Breast epithelium (tissue), 4 donors: ENCODE data around the gene CMKLR1. TPM values are rescaled to one million over a fixed set of nuclear protein-coding genes. Genes with fewer than 3 reads are reported as not detected.

ENCODE experiments used
- DNase-seq, 2 donors: peaks; one replicate each; pipeline ENCODE4 v3.0.0-alpha.2; 2019; ENCODE audit warnings: low spot score in 2 of 2
- H3K27ac ChIP-seq, 2 donors: fragments of 200-600 bp; sonication (generic) in 1 of 2; one replicate each; pipeline ENCODE4 v1.5.1; 2016 to 2019; ENCODE audit warnings: mild to moderate bottlenecking in 1 of 2
- H3K27me3 ChIP-seq, 2 donors: fragments of 200-600 bp; sonication (generic) in 1 of 2; one replicate each; pipeline versions ENCODE4 v1.5.1 to v1.6.0; 2017 to 2019; ENCODE audit warnings: control low read depth in 1 of 2, mild to moderate bottlenecking in 1 of 2
- H3K36me3 ChIP-seq: fragments of 200-600 bp; one replicate; pipeline ENCODE4 v1.5.1; 2019
- H3K4me1 ChIP-seq, 2 donors: fragments of 200-600 bp; sonication (generic); one replicate each; pipeline ENCODE4 v1.5.1; 2016 to 2019; ENCODE audit warnings: control low read depth in 1 of 2
- H3K4me3 ChIP-seq, 3 donors: fragments of 200-600 bp; sonication (generic); 1 replicate in 2 of 3; 2 replicates in 1 of 3; pipeline ENCODE4 v1.5.1; 2016 to 2019; ENCODE audit warnings: mild to moderate bottlenecking in 3 of 3, moderate library complexity in 2 of 3
- H3K9me3 ChIP-seq, 2 donors: fragments of 200-600 bp; sonication (generic) in 1 of 2; one replicate each; pipeline ENCODE4 v1.5.1; 2016 to 2019; ENCODE audit warnings: control low read depth in 1 of 2
- POLR2A ChIP-seq: fragments of 450-650 bp; IDR thresholded peaks from one replicate; pipeline ENCODE4 v1.6.1; 2016; ENCODE audit warnings: antibody characterized with exemption, mild to moderate bottlenecking, moderate library complexity
- POLR2AphosphoS5 ChIP-seq, 3 donors: sonication (generic); formaldehyde crosslinking; IDR thresholded peaks; one replicate each; pipeline ENCODE4 v1.6.1; 2017; ENCODE audit warnings: antibody characterized with exemption in 3 of 3
- intact Hi-C: fragments of 100-400 bp; cut with DNase I; formaldehyde crosslinking; loops from one replicate; pipeline ENCODE4 v1.15.1; 2023; ENCODE audit warnings: low total_unique reads
- total RNA-seq, 3 donors: library from RNA; depleted of rRNA; stranded (reverse); fragments of >200 nt; gene quantifications; one replicate each; pipeline ENCODE4 v1.1.0, GENCODE V29; 2016
- TF ChIP-seq, protein P1 (sequence below), 3 donors: fragments of 450-650 bp; IDR thresholded peaks; one replicate each; pipeline ENCODE4 v1.5.1; 2016 to 2017; ENCODE audit warnings: antibody characterized with exemption in 3 of 3, mild to moderate bottlenecking in 3 of 3, moderate library complexity in 3 of 3

CMKLR1 gene
- total RNA-seq, 3 donors from 2014 or later = 4.9 to 30.2 (median 9.1) TPM

DNA sequence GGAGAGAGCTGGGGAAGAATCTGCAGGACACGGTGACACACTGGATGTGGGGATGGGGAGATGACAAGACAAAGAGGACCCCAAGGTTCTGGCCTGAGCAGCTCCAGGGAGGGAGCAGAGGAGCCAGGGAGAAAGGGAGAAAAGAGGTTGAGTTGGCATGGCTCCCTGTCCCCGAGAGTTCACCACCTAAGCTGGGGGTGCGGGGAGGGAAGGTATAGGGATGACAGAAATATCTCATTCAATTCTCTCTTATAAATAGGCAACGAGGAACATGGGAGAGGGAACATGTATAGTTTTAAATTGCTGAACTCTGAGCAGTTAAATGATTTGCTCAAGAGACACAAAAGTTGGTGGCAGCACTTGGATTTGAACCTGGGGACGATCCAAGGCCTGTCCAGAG, 85.1 kb downstream of the CMKLR1 start:
- no peak overlapping the region for H3K27ac ChIP-seq
- H3K36me3 ChIP-seq = no peaks in the 10 kb centered on the region
- no peaks in the 10 kb centered on the region for H3K4me1 ChIP-seq
- H3K27me3 ChIP-seq = peaks cover 0 to 10% of the 10 kb centered on the region in 2 donors
- peaks cover 1 to 2% of the 10 kb centered on the region in 2 donors for H3K9me3 ChIP-seq
- DNase-seq = no peak
- intact Hi-C loops = no loop called here
- TF ChIP-seq POLR2AphosphoS5 (IDR thresholded peaks at IDR 0.05) (no peak), POLR2A (no peak)
- TF ChIP-seq, protein P1, sequence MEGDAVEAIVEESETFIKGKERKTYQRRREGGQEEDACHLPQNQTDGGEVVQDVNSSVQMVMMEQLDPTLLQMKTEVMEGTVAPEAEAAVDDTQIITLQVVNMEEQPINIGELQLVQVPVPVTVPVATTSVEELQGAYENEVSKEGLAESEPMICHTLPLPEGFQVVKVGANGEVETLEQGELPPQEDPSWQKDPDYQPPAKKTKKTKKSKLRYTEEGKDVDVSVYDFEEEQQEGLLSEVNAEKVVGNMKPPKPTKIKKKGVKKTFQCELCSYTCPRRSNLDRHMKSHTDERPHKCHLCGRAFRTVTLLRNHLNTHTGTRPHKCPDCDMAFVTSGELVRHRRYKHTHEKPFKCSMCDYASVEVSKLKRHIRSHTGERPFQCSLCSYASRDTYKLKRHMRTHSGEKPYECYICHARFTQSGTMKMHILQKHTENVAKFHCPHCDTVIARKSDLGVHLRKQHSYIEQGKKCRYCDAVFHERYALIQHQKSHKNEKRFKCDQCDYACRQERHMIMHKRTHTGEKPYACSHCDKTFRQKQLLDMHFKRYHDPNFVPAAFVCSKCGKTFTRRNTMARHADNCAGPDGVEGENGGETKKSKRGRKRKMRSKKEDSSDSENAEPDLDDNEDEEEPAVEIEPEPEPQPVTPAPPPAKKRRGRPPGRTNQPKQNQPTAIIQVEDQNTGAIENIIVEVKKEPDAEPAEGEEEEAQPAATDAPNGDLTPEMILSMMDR (IDR thresholded peaks at IDR 0.05) = no peak
- no peak overlapping the region for H3K4me3 ChIP-seq

DNA sequence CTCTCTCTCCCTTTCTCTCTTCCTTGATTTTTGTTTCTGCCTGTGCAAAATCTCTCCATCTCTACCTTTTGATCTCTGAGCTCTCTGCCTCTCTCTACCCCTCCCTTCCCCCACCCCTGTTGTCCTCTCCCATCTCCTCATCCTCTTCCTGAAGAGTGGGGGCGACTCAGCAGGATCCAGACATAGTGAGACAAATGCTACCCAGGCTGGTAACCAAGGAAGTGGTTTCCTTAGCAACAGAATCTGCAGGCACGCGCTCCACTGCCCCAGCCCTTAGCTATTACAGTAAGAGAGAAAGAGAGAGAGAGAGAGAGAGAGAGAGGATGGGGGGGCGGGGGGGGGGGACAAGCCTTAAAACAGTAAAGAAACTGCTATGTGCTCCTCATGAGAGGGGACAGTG, 85.6 kb downstream of the CMKLR1 start:
- Histone ChIP-seq H3K36me3 (no peaks in the 10 kb centered on the region), H3K9me3 (no peaks in the 10 kb centered on the region), H3K27me3 (peaks cover 0 to 10% of the 10 kb centered on the region in 2 donors), H3K4me3 (no peak overlapping the region), H3K27ac (no peak overlapping the region), H3K4me1 (no peaks in the 10 kb centered on the region)
- intact Hi-C loops = no loop called here
- TF ChIP-seq POLR2A (no peak), POLR2AphosphoS5 (IDR thresholded peaks at IDR 0.05) (no peak)
- TF ChIP-seq, protein P1 (IDR thresholded peaks at IDR 0.05) = no peak
- DNase-seq = no peak

DNA sequence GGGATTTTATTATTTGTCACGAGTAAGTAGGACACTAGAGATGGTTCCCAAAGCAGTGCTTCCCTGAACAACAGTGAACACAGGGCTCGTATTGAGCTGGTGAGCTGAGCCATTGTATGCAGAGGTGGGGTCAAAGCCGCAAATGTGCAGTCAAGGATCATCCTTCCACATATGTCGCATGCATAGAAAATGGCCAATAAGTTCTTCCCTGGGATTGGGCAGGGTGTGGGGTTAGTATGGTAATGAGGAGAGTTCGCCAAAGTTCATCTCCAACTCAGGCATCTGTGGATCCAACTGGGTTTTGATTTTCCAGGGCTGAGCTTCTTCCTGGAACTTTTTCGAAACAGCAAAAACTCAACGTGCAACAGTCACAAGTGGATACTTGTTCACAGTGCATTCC, 86.6 kb downstream of the CMKLR1 start:
- H3K4me3 ChIP-seq = no peak overlapping the region
- TF ChIP-seq, protein P1 (IDR thresholded peaks at IDR 0.05) = no peak
- no peak for TF ChIP-seq POLR2AphosphoS5 (IDR thresholded peaks at IDR 0.05)
- no peak for TF ChIP-seq POLR2A
- H3K9me3 ChIP-seq = no peaks in the 10 kb centered on the region
- H3K4me1 ChIP-seq = no peaks in the 10 kb centered on the region
- H3K27ac ChIP-seq = no peak overlapping the region
- H3K27me3 ChIP-seq = peaks cover 0 to 10% of the 10 kb centered on the region in 2 donors
- intact Hi-C loops = no loop called here
- no peak for DNase-seq
- H3K36me3 ChIP-seq = no peaks in the 10 kb centered on the region

DNA sequence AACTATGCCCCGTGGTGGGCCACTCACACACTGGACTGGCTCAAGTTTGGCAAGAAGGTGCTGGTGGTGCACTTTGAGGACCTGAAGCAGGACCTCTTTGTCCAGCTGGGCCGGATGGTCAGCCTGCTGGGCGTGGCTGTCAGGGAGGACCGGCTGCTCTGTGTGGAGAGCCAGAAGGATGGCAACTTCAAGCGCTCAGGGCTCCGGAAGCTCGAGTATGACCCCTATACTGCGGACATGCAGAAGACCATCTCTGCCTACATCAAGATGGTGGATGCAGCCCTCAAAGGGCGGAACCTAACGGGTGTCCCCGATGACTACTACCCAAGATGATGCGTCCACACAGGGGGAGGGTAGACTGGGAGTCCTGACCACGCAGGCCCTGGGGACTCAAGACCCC, 91.1 kb downstream of the CMKLR1 start:
- no peaks in the 10 kb centered on the region for H3K36me3 ChIP-seq

DNA sequence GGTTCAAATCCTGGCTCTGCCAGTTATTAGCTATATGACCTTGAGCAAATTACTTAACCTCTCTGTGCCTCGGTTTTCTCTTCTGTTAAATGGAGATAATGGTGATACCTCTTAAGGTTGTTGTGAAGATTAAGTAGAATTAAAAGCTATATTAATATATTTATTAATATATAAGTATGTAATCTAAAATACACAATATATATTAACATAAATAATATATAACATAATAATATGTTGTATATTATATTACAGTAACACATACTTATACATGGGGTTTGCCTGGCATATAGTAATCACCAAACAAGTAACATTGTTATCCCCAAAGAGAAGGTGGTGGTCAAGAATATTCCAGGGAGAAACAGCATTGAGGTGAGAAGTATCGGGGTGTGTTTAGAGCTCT, 92.0 kb downstream of the CMKLR1 start:
- Histone ChIP-seq H3K4me3 (no peak overlapping the region), H3K9me3 (no peaks in the 10 kb centered on the region), H3K27ac (no peak overlapping the region), H3K4me1 (no peaks in the 10 kb centered on the region), H3K27me3 (peaks cover 0 to 5% of the 10 kb centered on the region in 2 donors), H3K36me3 (no peaks in the 10 kb centered on the region)
- intact Hi-C loops = no loop called here
- no peak for DNase-seq
- TF ChIP-seq POLR2AphosphoS5 (IDR thresholded peaks at IDR 0.05) = no peak
- TF ChIP-seq POLR2A = no peak
- TF ChIP-seq, protein P1 (IDR thresholded peaks at IDR 0.05) = no peak

More for the DNA sequence above, 91.1 kb downstream of the CMKLR1 start:
- Histone ChIP-seq H3K27ac (no peak overlapping the region), H3K4me1 (no peaks in the 10 kb centered on the region), H3K9me3 (no peaks in the 10 kb centered on the region), H3K4me3 (no peak overlapping the region), H3K27me3 (peaks cover 0 to 5% of the 10 kb centered on the region in 2 donors)
- no peak for DNase-seq
- intact Hi-C loops = no loop called here
- TF ChIP-seq POLR2A (no peak), POLR2AphosphoS5 (IDR thresholded peaks at IDR 0.05) (no peak)
- TF ChIP-seq, protein P1 (IDR thresholded peaks at IDR 0.05) = no peak
